ENCODE measurements around the gene DEF6.

- TF ChIP-seq EZH2 (IDR thresholded peaks at IDR 0.05) (no peak), EZH2phosphoT487 (IDR thresholded peaks at IDR 0.05) (no peak)
These were observed 46.4 kb downstream of the DEF6 start for GRCh38 chr6:35343835-35344550.

All from neural progenitor cell (in vitro differentiated cells).